ENCODE measurements around the gene CRABP2. TPM values are rescaled to one million over a fixed set of nuclear protein-coding genes. Genes with fewer than 3 reads are reported as not detected.
A peak's percentile ranks its signal among the peaks of the same experiment; 100 is the strongest.

The CRABP2 gene
- total and polyA plus RNA-seq, 10 of the 15 experiments (the other 5 are each of a cell fraction or from before 2014, with no cell fraction given) = 0.21 to 1.3 (median 0.41) TPM

DNA sequence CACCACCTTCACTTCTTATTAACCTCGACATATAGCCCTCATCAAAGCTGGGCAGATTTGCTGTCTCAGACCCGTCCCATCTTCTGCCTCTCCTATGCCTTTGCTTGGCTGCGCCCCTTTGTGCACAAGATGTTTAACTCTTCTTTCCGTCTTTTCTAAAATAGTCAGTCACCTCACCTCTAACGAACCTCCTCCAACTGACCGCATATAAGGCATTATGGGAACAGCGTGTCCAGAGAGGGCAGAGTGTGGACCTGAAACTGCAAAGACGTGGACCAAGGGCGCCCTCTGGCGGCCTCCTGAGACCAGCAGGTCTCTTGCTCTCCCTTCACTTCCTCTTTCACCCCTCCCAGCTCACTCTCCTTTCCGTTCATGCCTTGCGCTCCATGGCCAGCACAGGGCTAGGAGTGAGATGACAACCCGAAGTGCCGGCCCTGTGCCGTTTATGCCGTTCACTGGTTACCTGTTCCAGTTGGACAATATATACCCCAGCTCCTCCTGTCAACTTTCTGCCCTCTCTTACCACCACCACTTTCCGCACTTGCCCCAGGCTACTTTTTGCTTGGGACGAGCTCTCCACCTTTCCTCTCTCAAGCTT lies 20.4 kb upstream of the CRABP2 start:
- H3K4me1 ChIP-seq (ENCODE audit: control insufficient read depth, insufficient read depth, low read length) = peaks cover 21% of the 10 kb centered on the region
- RAD21 ChIA-PET (ENCODE audit: unreplicated experiment) = interaction anchor here (0.6 to 7.1 kb wide), 47 partner anchors 14 to 454 kb away, joined by 3 to 173 read pairs (median 5); partner anchors contain the start of genes CRABP2, HDGF, INSRR and MRPL24
- in situ Hi-C loops (cut with MboI) = no loop called here
- no TSS peak for BruUV-seq (replicated peaks)
- CTCF ChIA-PET = interaction anchor here (0.6 to 11.2 kb wide), 72 partner anchors 11 to 621 kb away, joined by 3 to 433 read pairs (median 6); partner anchors contain the start of genes CRABP2, HAPLN2, HDGF and INSRR
- H3K4me3 ChIP-seq = peak overlapping the region; percentile 100
- no peaks in the 10 kb centered on the region for H3K9me3 ChIP-seq (replicated peaks; ENCODE audit: control insufficient read depth, insufficient read depth, low read length)
- intact Hi-C loops (cut with micrococcal nuclease; ENCODE audit: unreplicated experiment) = loop anchor here (1.0 to 10.0 kb wide), 6 partner anchors 27 to 165 kb away; partner anchors contain the start of gene NTRK1
- peaks cover 83% of the 10 kb centered on the region for H3K79me2 ChIP-seq (ENCODE audit: control insufficient read depth, insufficient read depth, low read length)
- no peaks in the 10 kb centered on the region for H3K27me3 ChIP-seq (replicated peaks in 1 of 2; ENCODE audit: control insufficient read depth in 2 of 2, insufficient read depth in 2 of 2, low read length in 1 of 2)
- DNase-seq (ENCODE audit: low read depth, low spot score) (peak; percentile 64), FAIRE-seq (peak; percentile 70), ATAC-seq (peak; percentile 73)
- peaks cover 7% of the 10 kb centered on the region for H4K20me1 ChIP-seq (ENCODE audit: control insufficient read depth, insufficient read depth)
- POLR2A ChIA-PET = interaction anchor here (0.7 to 7.0 kb wide), 12 partner anchors 11 to 158 kb away, joined by 3 to 75 read pairs (median 6); partner anchors contain the start of genes HDGF, MRPL24, NTRK1 and PRCC
- H3K36me3 ChIP-seq (ENCODE audit: control insufficient read depth in 2 of 2, insufficient read depth in 2 of 2, low read length in 1 of 2) = peaks cover 16 to 35% of the 10 kb centered on the region in 2 experiments
- peak overlapping the region; percentile 25 for H3K27ac ChIP-seq (ENCODE audit: control insufficient read depth, insufficient read depth)
- WGBS (ENCODE audit: insufficient coverage, insufficient replicate concordance, low lambda C conversion rate, missing lambda C conversion rate) = under 1% methylated on average over 18 of the region's 18 CpGs
- peak overlapping the region; percentile 98 for H3K9ac ChIP-seq (ENCODE audit: control insufficient read depth, insufficient read depth, low read length)
- H3K4me2 ChIP-seq (ENCODE audit: control insufficient read depth, insufficient read depth) = peak overlapping the region; percentile 99
- SMC1A ChIA-PET (ENCODE audit: uncharacterized antibody, unreplicated experiment) = interaction anchor here (0.6 to 10.0 kb wide), 43 partner anchors 11 to 270 kb away, joined by 3 to 168 read pairs (median 8); partner anchors contain the start of genes CRABP2, HDGF, INSRR and MRPL24
- no peak overlapping the region for H2AFZ ChIP-seq (ENCODE audit: control insufficient read depth, low read depth, low read length)
- TF ChIP-seq ZNF622 (IDR thresholded peaks at IDR 0.05) = no peak
- no peak for TF ChIP-seq ASH2L (IDR thresholded peaks at IDR 0.05; ENCODE audit: borderline replicate concordance, low read depth)
- TF ChIP-seq BMI1 (IDR thresholded peaks at IDR 0.05; ENCODE audit: borderline replicate concordance) = no peak
- no peak for TF ChIP-seq SREBF2 (IDR thresholded peaks at IDR 0.05; ENCODE audit: low read length)
- no peak for TF ChIP-seq NR2C1 (IDR thresholded peaks at IDR 0.05)
- peak; percentile 67 for TF ChIP-seq NBN (IDR thresholded peaks at IDR 0.05)
- peak; percentile 75 for TF ChIP-seq RAD21 (IDR thresholded peaks at IDR 0.05; ENCODE audit: insufficient read depth, low read depth, low read length)
- no peak for TF ChIP-seq LARP7 (IDR thresholded peaks at IDR 0.05)
- TF ChIP-seq SP1 (IDR thresholded peaks at IDR 0.05; ENCODE audit: low read depth, low read length) = no peak
- TF ChIP-seq MYB (IDR thresholded peaks at IDR 0.05; ENCODE audit: borderline replicate concordance, low read depth, low read length) = no peak
- no peak for TF ChIP-seq BHLHE40 (IDR thresholded peaks at IDR 0.05; ENCODE audit: borderline replicate concordance in 1 of 2, low read depth in 2 of 2, low read length in 1 of 2)
- no peak for TF ChIP-seq KAT2A (conservative IDR thresholded peaks at IDR 0.05; ENCODE audit: control insufficient read depth, low read depth, low read length)
- TF ChIP-seq NFYB (IDR thresholded peaks at IDR 0.05; ENCODE audit: insufficient read depth, low read depth, low read length) = no peak
- TF ChIP-seq RBBP5 (conservative IDR thresholded peaks at IDR 0.05) = no peak
- TF ChIP-seq CBX3 (IDR thresholded peaks at IDR 0.05; ENCODE audit: borderline replicate concordance, low read depth) = no peak
- no peak for TF ChIP-seq NR2F1 (conservative IDR thresholded peaks at IDR 0.05)
- no peak for TF ChIP-seq YY1 (IDR thresholded peaks at IDR 0.05; ENCODE audit: low read depth, low read length)
- TF ChIP-seq TCF3 (IDR thresholded peaks at IDR 0.05; ENCODE audit: borderline replicate concordance, insufficient read depth, low read depth, low read length) = no peak
- TF ChIP-seq, protein P1, sequence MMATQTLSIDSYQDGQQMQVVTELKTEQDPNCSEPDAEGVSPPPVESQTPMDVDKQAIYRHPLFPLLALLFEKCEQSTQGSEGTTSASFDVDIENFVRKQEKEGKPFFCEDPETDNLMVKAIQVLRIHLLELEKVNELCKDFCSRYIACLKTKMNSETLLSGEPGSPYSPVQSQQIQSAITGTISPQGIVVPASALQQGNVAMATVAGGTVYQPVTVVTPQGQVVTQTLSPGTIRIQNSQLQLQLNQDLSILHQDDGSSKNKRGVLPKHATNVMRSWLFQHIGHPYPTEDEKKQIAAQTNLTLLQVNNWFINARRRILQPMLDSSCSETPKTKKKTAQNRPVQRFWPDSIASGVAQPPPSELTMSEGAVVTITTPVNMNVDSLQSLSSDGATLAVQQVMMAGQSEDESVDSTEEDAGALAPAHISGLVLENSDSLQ (IDR thresholded peaks at IDR 0.05) = no peak
- TF ChIP-seq RFX5 (IDR thresholded peaks at IDR 0.05; ENCODE audit: low read depth, low read length) = no peak
- no peak for TF ChIP-seq CBFB (IDR thresholded peaks at IDR 0.05; ENCODE audit: low read depth)
- no peak for TF ChIP-seq BCL3 (IDR thresholded peaks at IDR 0.05; ENCODE audit: borderline replicate concordance, insufficient read depth, low read depth, low read length, poor library complexity, severe bottlenecking)

All from GM12878 (cell line).